Glomerular visceral epithelial cell (primary cell): ENCODE results near the gene RCBTB2.
"Not testable (repeated sequence)": the region's sequence is repeated elsewhere in the genome, so short reads cannot be mapped to it uniquely, and the experiment has no call there.

Experiments
- DNase-seq: peaks from one replicate; pipeline ENCODE4 v3.0.0-alpha.2; 2016; ENCODE audit errors: extremely low spot score

Gene RCBTB2

DNA sequence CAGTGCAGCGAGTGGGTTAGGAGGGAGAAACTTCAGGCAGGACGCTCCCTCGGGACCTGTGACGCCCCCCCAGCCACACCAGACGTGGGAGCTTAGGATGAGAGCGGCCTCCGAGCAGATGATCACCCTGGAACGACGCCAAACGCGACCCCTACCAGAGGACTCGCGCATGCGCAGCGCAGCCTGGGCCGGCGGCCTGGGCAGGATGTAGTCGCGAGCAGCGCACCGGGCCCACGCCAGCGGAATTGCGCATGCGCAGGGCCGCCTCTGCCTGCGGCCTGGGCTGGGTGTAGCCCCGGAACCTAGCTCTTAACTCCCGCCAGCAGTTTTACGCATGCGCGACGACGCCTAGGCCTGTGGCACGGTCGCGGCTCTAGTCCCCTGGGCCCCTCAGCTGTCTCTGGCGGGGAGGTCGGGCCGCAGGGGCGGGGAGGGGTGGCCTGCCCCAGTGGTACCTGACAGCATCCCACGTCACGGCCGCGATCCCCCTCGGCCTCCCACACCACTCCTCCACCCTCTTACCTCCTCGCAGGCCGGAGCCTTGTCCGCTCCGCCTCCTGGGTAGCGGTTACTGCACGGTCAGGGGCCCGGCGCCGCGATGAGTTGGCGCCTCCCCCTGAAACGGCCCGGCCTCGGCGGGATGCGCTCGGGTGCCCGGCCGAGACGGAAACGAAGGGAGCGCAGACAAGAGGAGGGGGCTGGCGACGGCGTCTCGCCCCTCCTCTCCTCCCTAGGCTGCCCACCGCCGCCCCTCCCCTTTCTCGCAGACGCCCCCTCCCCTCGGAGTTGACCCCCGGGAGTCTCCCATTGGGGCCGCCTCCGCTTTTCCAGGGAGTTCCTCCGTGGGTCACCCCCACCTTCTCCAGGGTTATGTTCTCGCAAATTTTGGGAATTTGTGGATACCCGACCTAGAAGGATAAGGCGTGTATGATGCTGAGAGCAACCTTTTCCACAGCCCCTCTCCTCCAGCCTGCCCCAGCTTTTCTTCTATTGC, at the start of gene RCBTB2:
RCBTB2 (minus strand) TSS at position 575 of the 994 bp plus-strand sequence. CDS start 11,141 bp downstream, outside the sequence.
- DNase-seq: peak; percentile 99

DNA sequence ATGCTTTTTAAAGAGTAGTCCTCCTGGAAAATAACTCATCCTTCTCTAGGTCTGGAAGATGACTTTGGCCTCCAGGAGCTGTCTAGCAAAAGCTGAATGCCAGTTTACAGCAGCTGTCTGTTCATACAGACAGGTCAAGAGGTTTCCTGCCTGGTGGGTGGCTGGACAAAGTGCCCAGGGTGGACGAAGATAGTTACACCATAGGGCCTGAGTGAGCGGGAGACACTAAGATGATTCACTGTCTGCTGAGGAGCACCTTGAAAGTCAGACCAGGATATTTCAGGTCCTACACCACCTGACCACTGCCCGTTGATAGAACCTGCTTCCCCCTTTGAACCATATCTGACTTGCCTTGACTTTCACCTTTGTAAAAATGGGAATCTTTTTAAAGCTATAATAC, 49.2 kb upstream of the RCBTB2 start:
- DNase-seq: no peak

DNA sequence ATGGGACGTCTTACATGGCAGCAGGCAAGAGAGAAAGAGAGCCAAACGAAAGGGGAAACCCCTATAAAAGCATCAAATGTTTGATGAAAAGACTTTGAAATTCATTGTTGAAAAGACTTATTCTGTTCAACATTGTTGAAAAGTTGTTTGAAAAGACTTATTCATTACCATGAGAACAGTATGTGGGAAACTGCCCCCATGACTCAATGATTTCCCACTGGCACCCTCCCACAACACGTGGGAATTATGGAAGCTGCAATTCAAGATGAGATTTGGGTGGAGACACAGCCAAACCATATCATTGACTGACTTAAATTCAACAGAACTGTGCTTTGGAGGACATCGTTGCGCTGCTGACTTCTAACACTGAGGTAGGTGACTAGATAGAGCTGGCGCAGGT, 48.0 kb upstream of the RCBTB2 start:
- no peak for DNase-seq

DNA sequence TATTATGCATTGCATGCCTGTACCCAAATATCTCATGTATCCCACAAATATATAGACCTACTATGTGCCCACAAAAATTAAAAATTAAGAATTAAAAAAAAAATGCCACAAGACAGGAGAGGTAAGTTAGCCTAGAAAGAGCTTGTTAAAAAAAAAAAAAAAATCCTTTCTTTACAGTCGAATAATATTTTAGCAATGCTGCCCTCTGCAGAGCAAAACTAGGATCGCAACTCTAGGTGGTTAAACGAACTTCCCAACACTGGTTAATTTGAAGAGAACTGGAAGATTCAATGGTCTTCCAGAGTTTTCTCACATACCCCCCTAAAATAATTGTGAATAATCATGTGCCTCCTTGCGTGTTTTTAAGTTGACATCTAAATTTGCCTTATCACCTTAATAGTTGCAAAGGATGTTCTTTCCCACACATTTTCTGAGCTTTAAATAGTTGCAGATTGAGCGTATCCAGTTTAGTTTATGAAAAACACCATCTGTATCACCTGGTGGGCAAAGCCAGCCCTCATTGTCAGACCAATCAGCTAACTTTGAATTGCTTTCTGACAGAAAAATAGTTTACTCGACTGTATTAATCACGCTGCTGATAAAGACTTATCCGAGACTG, 47.4 kb upstream of the RCBTB2 start:
- peak; percentile 72 for DNase-seq

DNA sequence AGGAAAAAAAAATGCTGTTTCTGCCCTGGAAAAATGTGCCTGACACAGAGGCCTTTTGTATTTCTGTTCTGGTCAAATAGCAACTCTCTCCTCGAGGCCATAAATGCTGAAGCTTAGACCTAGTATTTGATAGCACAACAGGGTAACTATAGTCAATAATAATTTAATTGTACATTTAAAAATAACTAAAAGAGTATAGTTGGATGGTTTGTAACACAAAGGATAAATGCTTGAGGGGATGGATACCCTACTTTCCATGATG, 47.0 kb upstream of the RCBTB2 start:
- DNase-seq: not testable (repeated sequence)

DNA sequence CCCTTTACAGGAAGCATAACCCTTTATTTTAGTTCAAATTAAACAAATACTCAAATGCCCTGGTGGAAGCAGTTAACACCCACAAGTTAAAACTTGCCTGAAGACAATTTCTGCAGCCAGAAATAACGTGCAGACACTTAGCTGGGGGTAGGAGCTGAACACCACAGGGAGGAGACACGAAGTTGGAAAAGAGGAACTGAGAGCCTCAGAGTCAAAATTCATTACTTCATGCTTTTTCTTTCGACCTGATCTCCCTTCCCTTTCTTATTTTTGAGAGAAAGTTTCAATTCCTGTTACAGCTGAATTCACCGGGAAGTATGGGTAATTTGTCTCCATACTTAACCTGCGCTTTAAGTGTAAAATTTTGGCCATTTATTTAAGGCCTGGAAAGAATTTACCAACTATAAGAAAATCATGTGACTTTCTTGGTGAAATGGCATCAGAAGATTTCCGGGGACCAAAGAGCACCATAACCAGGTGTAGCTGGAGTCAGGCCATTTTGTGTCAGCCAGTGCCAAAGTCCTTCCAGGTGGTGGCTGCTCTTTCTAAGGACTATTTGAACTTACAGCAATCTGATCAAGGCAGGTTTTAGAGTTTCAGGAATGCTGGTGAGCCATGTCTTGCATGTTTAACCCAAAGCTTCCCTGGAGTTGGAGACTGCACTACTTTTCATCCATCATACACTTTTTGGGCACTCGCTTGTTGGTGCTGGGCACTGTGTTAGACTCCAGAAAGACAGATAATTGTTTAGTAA, 46.5 kb upstream of the RCBTB2 start:
- DNase-seq: no peak

DNA sequence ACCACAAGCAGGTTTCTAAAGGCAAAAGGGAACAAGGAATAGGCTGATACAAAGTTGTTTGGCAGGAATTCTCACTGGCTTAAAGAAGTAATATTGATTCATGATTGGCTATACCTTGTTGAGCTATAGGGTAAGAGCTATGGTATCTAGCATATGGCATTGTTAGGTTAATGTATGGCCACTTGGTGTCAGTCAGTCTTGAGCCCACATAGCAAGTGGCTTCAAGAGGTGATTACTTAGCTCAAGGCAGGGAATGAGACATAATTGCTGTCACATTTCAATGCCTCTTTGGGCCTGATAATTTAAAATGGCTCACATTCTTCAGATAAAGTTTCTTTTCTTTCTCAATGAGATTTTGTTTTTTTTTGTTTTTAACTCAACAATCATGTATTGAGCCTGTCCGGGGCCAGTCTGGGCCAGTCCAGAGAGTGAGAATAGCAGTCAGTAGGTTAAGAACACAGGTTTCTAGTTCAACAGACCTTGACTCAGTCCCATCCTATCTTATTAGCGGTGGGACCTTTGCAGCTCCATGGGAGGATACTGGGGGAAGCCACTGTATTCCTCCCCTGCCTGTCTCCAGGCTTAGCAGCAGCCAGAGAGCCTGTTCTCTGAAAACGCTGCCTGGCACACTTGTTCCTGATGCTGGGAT, 45.8 kb upstream of the RCBTB2 start:
- no peak for DNase-seq

DNA sequence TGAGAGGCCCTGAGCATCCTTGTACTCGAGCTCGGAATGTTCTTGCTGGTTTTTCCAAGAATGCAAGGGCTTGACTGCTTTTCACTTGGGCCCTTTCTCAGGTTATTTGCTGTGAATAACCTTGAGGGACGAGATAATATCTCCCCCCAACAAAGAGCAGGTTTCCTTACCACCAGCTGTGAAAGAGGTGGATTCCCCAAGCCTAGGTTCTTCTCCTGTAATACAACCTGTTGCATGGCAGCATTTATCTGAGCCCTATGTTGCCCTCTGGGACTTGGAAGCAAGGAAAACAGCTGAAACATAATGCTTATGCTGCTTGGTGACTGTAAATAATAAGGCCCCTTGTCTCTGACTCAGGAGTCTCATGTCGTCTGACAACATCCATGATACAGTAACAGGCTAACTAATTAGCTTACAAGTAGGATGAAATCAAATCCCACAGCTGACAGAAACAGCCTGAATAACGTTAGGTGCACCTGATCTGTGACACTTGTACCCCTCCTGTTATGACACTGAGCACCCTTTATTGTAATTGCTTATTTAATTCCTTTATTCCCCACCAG, 43.6 kb upstream of the RCBTB2 start:
- DNase-seq: no peak

DNA sequence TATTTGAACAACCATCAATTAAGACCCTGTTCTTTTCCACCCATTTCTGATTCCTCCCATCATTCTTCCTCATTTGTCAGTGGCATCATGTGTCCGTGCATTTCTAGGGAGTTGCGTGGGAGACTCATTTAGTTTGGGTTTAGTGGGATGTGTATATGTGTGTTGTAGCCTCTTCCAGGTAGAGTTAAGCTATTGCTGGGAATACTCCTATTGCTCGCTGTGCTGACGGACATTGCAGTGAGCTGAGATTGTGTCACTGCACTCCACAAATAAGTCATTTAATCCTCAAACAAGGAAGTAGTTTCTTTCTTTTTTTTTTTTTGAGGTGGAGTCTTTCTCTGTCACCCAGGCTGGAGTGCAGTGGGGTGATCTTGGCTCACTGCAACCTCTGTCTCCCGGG, 42.2 kb upstream of the RCBTB2 start:
- DNase-seq: no peak

DNA sequence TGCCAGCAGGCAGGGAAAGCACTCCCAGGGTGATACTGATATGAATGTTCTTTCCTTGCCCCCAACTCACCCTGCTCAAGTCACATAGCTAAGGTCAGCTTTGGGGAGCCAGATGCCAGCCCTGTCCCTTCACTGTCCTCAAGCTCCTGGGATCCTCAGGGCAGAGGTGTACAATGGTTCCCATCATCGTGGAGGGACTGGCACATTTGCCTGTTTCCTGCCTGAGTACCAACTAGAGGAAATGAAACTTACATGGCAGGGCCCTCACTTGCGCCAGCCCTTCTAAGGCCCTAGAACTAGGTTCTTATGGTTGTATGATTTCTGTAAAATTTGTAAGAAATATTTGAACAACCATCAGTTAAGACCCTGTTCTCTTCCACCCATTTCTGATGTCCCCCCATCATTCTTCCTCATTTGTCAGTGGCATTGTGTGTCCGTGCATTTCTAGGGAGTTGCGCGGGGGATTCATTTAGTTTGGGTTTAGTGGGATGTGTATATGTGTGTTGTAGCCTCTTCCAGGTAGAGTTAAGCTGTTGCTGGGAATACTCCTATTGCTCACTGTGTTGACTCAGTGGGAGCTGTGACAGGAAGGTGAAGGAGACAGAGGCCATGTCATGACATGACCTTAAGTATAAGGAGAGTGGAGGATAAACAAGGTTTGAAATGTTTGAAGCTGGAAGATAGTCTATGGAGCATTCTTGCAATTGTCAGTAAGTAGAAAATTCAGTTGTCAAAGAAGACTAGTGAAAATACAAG, 41.3 kb upstream of the RCBTB2 start:
- DNase-seq: no peak

DNA sequence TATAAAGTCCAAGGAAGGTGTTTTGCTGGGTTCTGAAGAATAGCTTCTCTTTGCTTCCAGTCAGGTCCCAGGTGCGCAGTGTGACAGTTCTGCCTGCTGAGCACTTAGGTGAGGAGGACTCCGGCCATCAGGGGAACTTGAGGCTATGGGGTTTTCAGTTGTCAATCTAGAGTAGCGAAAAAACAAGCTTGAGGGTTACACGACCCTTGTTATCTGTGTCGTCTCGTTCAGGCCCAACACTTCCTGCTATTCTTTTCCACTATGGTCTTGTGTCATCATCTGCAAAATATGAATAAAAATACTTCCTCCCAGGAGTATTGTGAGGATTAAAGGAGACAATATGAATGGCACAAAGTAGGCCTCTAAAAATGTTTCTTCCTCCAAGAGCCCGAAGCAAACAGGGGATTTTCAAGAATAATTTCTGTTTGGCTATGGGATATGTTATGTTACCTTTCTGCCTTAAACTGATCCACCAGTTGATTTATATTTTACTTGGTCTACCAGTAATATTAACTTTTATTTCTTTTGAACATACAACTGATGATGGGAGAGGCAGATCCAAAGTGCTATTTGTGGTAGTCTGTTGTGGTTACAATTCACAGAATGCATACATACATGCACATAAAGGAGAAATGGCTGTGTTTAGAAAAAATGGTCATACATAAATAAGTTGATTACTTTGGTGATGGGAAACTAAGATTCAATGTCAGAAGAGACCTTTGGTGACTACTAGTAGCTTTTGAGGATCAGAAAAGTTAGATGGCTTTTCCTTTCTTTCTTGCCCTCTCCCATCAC, 40.5 kb upstream of the RCBTB2 start:
- no peak for DNase-seq

DNA sequence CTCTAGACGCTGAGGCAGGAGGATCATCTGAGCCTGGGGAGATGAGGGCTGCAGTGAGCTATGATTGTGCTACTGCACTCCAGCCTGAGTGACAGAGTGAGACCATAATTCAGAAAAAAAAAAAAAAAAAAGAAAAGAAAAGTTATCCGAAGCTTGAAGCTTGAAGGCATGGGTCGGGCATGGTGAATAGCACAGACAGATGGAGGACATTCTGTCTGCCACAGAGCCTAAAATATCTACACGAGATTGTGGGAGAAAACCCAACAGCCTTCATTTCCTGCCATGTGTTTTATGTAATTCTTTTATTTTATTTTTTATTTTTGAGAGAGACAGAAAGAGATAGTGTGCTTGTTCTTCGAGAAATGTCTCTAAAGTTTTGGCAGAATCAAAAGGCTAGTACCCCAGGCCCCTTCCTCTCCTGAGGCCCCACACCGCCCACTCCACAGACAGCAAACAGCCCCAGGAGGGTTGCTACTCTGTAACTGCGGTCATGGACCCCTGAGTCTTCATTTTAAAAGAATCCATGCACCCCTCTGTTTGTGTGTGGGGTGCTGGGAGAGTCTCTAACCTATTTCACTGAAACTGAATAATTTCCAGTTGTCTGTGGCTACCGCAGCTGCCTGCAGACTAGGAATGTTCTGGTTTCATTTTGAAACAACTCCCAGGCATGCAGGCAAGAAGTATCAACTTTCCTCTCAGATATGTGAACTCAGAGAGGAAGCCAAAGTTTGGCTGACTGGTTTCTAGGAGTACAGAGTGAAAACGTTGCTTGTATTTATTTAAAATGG, 38.4 kb upstream of the RCBTB2 start:
- DNase-seq: peak; percentile 36

DNA sequence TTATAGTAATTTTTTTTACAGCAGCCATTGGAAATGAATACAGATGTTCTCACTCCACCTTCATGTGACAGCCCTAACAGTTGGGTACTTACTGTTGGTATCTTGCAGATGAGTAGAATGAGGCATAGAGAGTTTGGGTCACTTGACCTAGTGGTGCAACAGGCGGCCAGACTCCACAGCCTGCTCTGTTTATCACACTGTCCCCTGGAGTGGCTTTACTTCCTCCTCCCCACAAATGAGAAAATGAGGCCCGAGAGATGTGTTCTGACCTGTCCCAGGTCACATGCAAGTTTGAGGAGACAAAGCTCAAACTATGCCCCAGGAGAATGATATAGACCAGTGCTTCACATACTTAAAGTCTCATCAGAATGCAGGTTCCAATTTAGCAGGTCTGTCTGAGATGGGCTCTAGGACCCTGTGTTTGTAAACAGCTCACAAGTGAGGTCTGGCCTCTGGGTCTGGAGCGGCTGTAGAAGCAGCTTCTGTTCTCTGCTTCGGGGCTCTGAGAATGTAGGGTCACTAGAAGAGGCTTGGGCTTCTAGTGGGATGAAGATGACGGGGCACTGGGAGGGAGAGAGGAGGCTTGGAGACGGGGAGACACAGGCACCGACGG, 37.4 kb upstream of the RCBTB2 start:
- no peak for DNase-seq

DNA sequence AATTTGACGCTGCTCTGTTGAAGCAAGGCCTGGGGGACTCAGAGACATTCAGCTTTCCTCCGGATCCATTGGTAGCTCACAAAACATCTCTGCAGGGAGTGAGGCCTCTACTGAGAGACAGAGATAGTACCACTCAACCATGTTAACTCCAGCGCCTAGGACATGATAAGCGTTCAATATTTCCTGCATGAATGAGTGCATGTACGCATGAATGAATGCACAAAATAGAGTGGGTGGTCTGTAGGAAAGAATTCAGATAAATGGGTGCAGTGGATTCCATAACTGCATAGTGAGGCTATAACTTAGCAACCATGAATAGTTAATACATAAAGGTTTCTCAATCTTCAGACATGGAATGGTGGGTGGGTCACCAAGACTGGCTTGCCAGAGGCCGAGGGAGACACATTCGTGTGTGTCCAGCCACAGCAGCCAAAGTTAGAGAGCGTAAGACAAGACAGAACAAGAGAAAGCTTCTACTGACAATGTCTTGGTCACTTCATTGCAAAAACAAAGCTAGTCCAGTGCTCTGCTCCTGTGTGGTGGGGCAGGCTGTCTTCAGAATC, 36.3 kb upstream of the RCBTB2 start:
- no peak for DNase-seq

DNA sequence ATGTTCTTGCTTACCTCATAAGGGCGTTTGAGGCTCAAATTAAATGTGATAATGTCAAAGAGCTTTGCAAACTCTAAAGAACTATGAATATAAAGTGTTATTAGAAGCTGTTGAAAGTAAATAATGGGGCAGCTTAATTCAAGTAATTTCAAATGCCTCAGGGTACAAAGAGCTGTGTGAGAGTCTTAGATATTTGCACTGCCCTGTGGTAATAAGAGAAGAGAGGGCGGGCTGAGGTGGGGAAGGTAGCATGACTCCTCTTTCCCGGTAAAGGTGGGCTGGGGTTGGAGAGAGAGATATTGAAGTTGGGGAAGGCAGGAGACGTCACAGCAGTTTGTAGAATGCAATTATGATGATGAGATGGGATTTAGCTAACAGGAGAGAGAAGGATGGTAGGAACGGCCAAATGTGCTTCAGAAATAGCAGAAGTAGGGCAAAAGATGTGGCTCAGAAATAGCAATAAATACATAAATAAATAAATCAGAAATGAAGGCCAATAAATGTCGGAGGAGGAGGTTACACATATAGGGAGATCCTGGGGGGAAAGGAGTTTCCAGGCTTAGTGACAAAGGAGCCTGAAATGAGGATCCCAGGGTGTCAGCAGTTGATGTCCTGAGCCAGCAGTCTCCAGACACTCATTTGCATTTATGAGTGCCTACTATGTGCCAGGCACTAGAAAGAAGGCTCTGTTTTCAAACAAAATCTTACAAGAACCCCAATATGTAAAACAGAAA, 35.7 kb upstream of the RCBTB2 start:
- no peak for DNase-seq

DNA sequence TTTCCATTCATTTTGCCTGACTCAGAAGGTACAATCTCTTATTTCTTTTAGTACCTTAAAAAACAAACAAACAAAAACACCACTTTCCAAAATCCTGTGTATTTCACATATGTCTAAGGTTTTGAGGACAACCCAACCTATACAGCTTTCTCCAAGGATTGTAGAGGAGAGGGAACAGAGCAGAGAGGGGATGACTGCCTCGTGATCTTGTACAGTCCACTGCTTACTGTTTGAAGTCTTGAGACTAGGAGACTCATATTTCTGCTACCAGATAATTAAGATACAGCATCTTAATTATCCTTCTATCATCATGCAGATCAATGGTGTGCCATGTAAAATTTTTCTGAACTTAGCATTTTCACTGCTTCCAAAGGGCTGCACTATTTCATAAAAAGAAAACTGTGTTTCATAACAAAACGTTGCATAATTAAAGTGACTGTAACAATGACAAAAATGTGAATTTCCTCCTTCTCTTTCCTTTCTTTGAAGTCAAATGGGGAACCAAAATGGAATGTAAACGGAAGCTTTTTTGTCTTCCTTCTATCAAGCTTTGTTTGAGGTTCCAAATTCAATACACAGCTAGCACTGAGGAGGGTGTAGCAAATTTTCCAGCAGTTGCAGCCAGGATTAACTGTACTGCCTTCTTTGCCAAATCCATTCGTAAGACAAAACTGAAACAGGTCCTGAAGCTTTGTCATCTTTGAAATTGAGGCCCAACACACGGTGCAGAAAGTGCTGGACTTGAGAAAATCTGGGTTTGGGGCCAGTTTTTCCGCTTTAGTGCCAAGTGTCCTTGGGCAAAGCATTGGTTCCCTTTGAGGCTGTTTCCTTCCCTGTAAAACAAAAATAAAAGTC, 34.9 kb upstream of the RCBTB2 start:
- DNase-seq: no peak

DNA sequence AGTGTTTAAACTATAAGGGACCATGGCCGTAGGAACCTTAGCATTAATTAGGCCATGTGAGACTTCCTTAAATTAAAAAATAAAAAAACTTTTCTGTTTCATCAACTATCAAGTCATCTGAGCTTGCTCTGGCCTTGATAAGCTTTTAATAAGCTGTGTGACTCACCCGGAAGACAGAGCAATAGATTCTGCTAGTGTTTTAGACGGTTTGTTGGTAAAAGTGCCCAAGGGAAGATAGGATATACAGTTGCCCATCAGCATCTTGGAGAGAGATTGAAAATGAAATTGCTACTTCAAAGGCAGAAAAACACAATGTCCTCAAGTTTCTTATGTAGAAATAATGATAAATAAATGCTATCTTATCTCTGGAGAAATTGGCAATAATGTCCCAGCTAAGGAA, 31.2 kb upstream of the RCBTB2 start:
- DNase-seq: no peak
